K562 (cell line): ENCODE measurements around the gene DNALI1. TPM values are rescaled to one million over a fixed set of nuclear protein-coding genes. Genes with fewer than 3 reads are reported as not detected.
A peak's percentile ranks its signal among the peaks of the same experiment; 100 is the strongest.

Experiments
- BRD4 ChIP-seq: fragments of 200-600 bp; sonication (generic); IDR thresholded peaks from 2 replicates; pipeline ENCODE4 v1.6.1; 2017; ENCODE audit warnings: inconsistent platforms
- CGGBP1 ChIP-seq: fragments of 250-450 bp; sonication (Bioruptor Pico); IDR thresholded peaks from 2 replicates; pipeline ENCODE4 v1.9.0; 2021; ENCODE audit warnings: mild to moderate bottlenecking
- CTCF ChIP-seq, 3 experiments: IDR thresholded peaks in 2 of 3; conservative IDR thresholded peaks in 1 of 3; 2 replicates each; pipeline ENCODE4 v1.5.1; 2011 to 2012; ENCODE audit warnings: low read length in 3 of 3, mild to moderate bottlenecking in 3 of 3, control low read depth in 2 of 3, improper control_type of control experiment in 1 of 3, inconsistent platforms in 1 of 3, low read depth in 1 of 3, mixed read lengths in 1 of 3, moderate library complexity in 1 of 3; ENCODE audit not compliant: insufficient read depth in 2 of 3
- MGA ChIP-seq: fragments of 450-650 bp; IDR thresholded peaks from 2 replicates; pipeline ENCODE4 v1.6.1; 2016; ENCODE audit warnings: mild to moderate bottlenecking, moderate library complexity
- RBM15 ChIP-seq: fragments of 200-400 bp; formaldehyde crosslinking; IDR thresholded peaks from 2 replicates; pipeline ENCODE4 v1.6.1; 2018; ENCODE audit warnings: mild to moderate bottlenecking, low read length, moderate library complexity; ENCODE audit not compliant: insufficient read depth
- RNF219 ChIP-seq: fragments of 250-450 bp; sonication (Bioruptor Pico); IDR thresholded peaks from 2 replicates; pipeline ENCODE4 v1.5.0; 2022; ENCODE audit warnings: mild to moderate bottlenecking
- SMAD2 ChIP-seq: fragments of 150-350 bp; IDR thresholded peaks from 2 replicates; pipeline ENCODE4 v1.6.1; 2014; ENCODE audit warnings: low read depth, mild to moderate bottlenecking, low read length
- SMAD3 ChIP-seq: fragments of 450-650 bp; formaldehyde crosslinking; conservative IDR thresholded peaks from 2 replicates; pipeline ENCODE4 v1.4.0; 2020; ENCODE audit warnings: mild to moderate bottlenecking
- ZFX ChIP-seq: sonication (generic); formaldehyde crosslinking; IDR thresholded peaks from 2 replicates; pipeline ENCODE4 v1.8.0; 2022; ENCODE audit warnings: mild to moderate bottlenecking, missing genetic modification reagents, moderate library complexity
- ZNF408 ChIP-seq: fragments of 250-450 bp; sonication (Bioruptor Pico); IDR thresholded peaks from 2 replicates; pipeline ENCODE4 v1.4.0; 2020; ENCODE audit warnings: low read depth, mild to moderate bottlenecking, moderate library complexity
- polyA plus RNA-seq, 8 experiments: library from polyadenylated mRNA; depleted of rRNA in 4 of 8; stranded (reverse) in 5 of 8; unstranded in 3 of 8; fragments of >200 nt; fragmentation: Nextera tagmentation in 2 of 8; fragmentation: Illumina TruSeq in 1 of 8; extraction: Ambion mirVana in 2 of 8; extraction: Trizol in 1 of 8; gene quantifications; 2 replicates each; pipeline versions ENCODE4 v1.2.1 to v1.2.3, GENCODE V29; 2011 to 2014; ENCODE audit warnings: inconsistent platforms in 1 of 8, missing spikeins in 1 of 8
- total RNA-seq, 7 experiments: library from RNA; depleted of rRNA in 6 of 7; stranded (reverse); fragments of >200 nt in 6 of 7; fragmentation: Illumina TruSeq in 2 of 7; extraction: Trizol in 2 of 7; gene quantifications; 2 replicates each; pipeline versions ENCODE4 v1.2.1 to v1.2.3, GENCODE V29; 2011 to 2021; ENCODE audit warnings: low replicate concordance in 1 of 7

The DNALI1 gene
- total and polyA plus RNA-seq, 9 of the 15 experiments (the other 6 are each of a cell fraction or from before 2014, with no cell fraction given) = 0.87 to 5.6 (median 1.2) TPM

- TF ChIP-seq MGA (peak; percentile 66), RNF219 (CRISPR knock-in tag) (no peak), BRD4 (0 out of 2 replicates have a peak, but pooled peaks have one; percentile 52), CGGBP1 (CRISPR knock-in tag) (no peak), RBM15 (no peak), ZNF408 (CRISPR knock-in tag) (no peak), ZFX (CRISPR knock-in tag) (peak; percentile 46; the same call in 1 of the 2 replicates), SMAD3 (CRISPR knock-in tag) (0 out of 2 replicates have a peak, but pooled peaks have one; percentile 4), CTCF (IDR thresholded peaks at IDR 0.05 in 2 of 3, conservative IDR thresholded peaks at IDR 0.05 in 1 of 3; ENCODE audit: insufficient read depth in 2 of 3, low read depth in 1 of 3, low read length in 3 of 3) (no peak), SMAD2 (no peak)
Measured at GRCh38 chr1:37553927-37554808, 2.6 kb upstream of the DNALI1 start, which contains the start of gene SNIP1 (continued).
